SU-DHL-6 (cell line): Measurements from ENCODE around the gene AGBL2.
"Not testable (repeated sequence)": the region's sequence is repeated elsewhere in the genome, so short reads cannot be mapped to it uniquely, and the experiment has no call there.

Experiments
- H2AFZ ChIP-seq: fragments of 200-600 bp; sonication (generic); 2 replicates; pipeline ENCODE4 v1.6.1; 2014; ENCODE audit warnings: low read depth, mild to moderate bottlenecking, moderate library complexity, mixed read lengths, antibody characterized with exemption, low read length; ENCODE audit not compliant: severe bottlenecking
- H3F3A ChIP-seq: fragments of 200-600 bp; shearing (Covaris generic); 2 replicates; pipeline ENCODE4 v1.6.0; 2016; ENCODE audit warnings: antibody characterized with exemption, mild to moderate bottlenecking; ENCODE audit not compliant: insufficient read depth
- H3K27ac ChIP-seq: fragments of 200-600 bp; sonication (generic); 2 replicates; pipeline ENCODE4 v1.5.1; 2016; ENCODE audit warnings: low read depth, mild to moderate bottlenecking, low read length, moderate library complexity, mixed read lengths
- H3K27me3 ChIP-seq: fragments of 200-600 bp; sonication (generic), shearing (Covaris generic); 2 replicates; pipeline ENCODE4 v1.6.0; 2014; ENCODE audit warnings: mild to moderate bottlenecking, low read length
- H3K36me3 ChIP-seq: fragments of 200-600 bp; sonication (generic); 2 replicates; pipeline ENCODE4 v1.6.1; 2014; ENCODE audit warnings: mild to moderate bottlenecking, low read length, mixed read lengths
- H3K4me2 ChIP-seq: fragments of 300-600, 200-600 bp; shearing (Covaris generic), sonication (generic); 2 replicates; pipeline ENCODE4 v1.6.0; 2014; ENCODE audit warnings: low read length, low read depth, mild to moderate bottlenecking; ENCODE audit not compliant: poor library complexity, severe bottlenecking
- H3K4me3 ChIP-seq: fragments of 200-600 bp; sonication (generic); 2 replicates; pipeline ENCODE4 v1.5.1; 2014; ENCODE audit warnings: antibody characterized with exemption, low read length, mild to moderate bottlenecking, mixed read lengths; ENCODE audit not compliant: insufficient read depth, poor library complexity, severe bottlenecking
- H3K79me2 ChIP-seq: fragments of 200-600 bp; sonication (generic); 2 replicates; pipeline ENCODE4 v1.6.1; 2014; ENCODE audit warnings: mild to moderate bottlenecking, low read length, moderate library complexity; ENCODE audit not compliant: insufficient read depth
- H3K9ac ChIP-seq: fragments of 200-600 bp; sonication (generic); 2 replicates; pipeline ENCODE4 v1.7.0; 2014; ENCODE audit warnings: mild to moderate bottlenecking, low read length
- H3K9me2 ChIP-seq: fragments of 200-600 bp; sonication (generic); replicated peaks from 2 replicates; pipeline ENCODE4 v1.6.1; 2014; ENCODE audit warnings: low read length; ENCODE audit not compliant: insufficient read depth
- H3K9me3 ChIP-seq: fragments of 200-600 bp; sonication (generic); 2 replicates; pipeline ENCODE4 v1.6.1; 2014; ENCODE audit warnings: low read length, mixed read lengths; ENCODE audit not compliant: insufficient read depth
- H4K20me1 ChIP-seq: fragments of 200-600 bp; sonication (generic); 2 replicates; pipeline ENCODE4 v1.6.1; 2014; ENCODE audit warnings: low read depth, mild to moderate bottlenecking, antibody characterized with exemption, low read length, moderate library complexity, mixed read lengths
- EZH2phosphoT487 ChIP-seq: fragments of 200-600 bp; sonication (generic), shearing (Covaris generic); conservative IDR thresholded peaks from 2 replicates; pipeline ENCODE4 v1.6.1; 2018; ENCODE audit warnings: mild to moderate bottlenecking, antibody characterized with exemption, low read length, moderate library complexity, mixed read lengths
- TF ChIP-seq, protein P1 (sequence below): fragments of 200-600 bp; sonication (generic); IDR thresholded peaks from one replicate; pipeline ENCODE4 v1.5.1; 2017; ENCODE audit warnings: antibody characterized with exemption, mild to moderate bottlenecking, low read length, moderate library complexity; ENCODE audit not compliant: insufficient read depth, poor library complexity, severe bottlenecking

The AGBL2 gene

DNA sequence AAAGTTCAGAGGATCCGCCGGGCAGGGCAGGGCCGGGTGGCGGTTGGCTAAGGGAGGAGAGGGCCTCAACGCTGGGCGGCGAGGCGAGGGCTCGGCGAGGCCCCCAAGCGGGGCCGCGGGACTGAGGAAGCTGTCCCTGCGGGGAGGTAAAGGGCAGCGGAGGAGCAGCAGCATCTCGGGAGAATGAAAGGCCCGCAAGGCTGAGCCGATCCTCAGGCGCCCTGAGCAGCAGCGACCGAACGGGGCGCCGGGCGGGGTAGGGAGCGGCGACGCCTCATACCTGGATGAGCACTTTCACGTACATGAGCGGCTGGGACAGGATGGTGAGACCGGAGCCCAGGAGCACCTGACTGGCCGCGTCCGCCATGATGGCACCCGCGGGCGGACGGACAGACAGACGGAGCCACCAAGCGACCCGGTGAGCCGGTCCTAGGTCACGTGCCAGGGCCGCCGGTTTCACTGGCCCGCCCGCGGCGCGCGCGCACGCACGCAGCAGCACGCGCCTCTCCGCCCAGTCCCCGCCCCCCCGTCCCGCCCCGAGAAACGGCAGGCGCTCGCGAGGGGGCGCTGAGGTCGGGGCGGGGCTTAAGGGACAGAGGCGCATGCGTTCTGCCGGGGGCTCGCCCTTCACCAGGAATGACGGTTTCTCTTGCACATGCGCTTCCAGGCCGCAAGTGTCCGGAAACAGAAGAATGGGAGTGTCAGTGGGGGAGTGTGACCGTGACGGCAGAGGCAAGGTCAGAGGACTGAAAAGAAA, 72.9 kb downstream of the AGBL2 start, which contains the start of gene MTCH2:
Gene MTCH2, minus strand, starts transcription at position 461 of the 757 bp plus-strand sequence. Its CDS starts 94 bp downstream, at position 367.
- Histone ChIP-seq H3K27ac (peak within 1 kb of the TSS; percentile 61), H3K9me3 (no peaks in the 10 kb centered on the region), H3F3A (no peaks in the 10 kb centered on the region), H3K27me3 (no peaks in the 10 kb centered on the region), H3K36me3 (peaks cover 15% of the 10 kb centered on the region; the same call in 1 of the 2 replicates), H2AFZ (peak within 1 kb of the TSS; percentile 59), H3K9me2 (no peaks in the 10 kb centered on the region), H3K4me2 (peak within 1 kb of the TSS; percentile 88), H4K20me1 (no peaks in the 10 kb centered on the region), H3K9ac (peak within 1 kb of the TSS; percentile 91), H3K79me2 (peaks cover 36% of the 10 kb centered on the region), H3K4me3 (peak within 1 kb of the TSS; percentile 84)
- TF ChIP-seq EZH2phosphoT487 = no peak
- TF ChIP-seq, protein P1, sequence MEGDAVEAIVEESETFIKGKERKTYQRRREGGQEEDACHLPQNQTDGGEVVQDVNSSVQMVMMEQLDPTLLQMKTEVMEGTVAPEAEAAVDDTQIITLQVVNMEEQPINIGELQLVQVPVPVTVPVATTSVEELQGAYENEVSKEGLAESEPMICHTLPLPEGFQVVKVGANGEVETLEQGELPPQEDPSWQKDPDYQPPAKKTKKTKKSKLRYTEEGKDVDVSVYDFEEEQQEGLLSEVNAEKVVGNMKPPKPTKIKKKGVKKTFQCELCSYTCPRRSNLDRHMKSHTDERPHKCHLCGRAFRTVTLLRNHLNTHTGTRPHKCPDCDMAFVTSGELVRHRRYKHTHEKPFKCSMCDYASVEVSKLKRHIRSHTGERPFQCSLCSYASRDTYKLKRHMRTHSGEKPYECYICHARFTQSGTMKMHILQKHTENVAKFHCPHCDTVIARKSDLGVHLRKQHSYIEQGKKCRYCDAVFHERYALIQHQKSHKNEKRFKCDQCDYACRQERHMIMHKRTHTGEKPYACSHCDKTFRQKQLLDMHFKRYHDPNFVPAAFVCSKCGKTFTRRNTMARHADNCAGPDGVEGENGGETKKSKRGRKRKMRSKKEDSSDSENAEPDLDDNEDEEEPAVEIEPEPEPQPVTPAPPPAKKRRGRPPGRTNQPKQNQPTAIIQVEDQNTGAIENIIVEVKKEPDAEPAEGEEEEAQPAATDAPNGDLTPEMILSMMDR = no peak

DNA sequence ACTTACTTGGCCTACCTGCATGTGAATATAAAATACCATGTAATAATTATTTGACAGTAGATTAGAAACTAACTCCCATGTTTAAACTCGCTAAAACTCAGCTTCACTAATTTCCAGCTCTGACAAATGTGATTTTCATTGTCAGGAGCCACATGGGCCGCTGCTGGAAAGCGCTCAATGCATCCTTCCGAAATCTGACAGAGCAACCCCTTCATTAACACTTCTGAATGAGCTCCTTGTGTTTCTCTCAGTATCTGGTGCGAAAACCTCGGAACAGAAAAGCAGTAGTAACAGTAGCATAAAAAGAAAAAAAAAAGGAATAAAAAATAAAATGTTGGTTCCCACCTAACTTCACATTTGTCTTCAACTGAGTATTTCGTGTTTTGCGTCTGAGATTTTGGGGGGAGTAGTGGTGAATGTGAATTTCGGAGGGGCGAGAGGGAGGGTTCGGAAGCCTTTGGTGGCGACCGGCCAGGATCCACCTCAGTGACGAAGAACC, 73.5 kb downstream of the AGBL2 start:
- Histone ChIP-seq H2AFZ (peak overlapping the region; percentile 59), H3F3A (no peaks in the 10 kb centered on the region), H3K4me2 (peak overlapping the region; percentile 88), H3K36me3 (peaks cover 17% of the 10 kb centered on the region; the same call in 1 of the 2 replicates), H3K79me2 (peaks cover 36% of the 10 kb centered on the region), H3K4me3 (peak overlapping the region; percentile 84), H3K9me3 (no peaks in the 10 kb centered on the region), H3K9me2 (no peaks in the 10 kb centered on the region), H3K27me3 (no peaks in the 10 kb centered on the region), H3K9ac (peak overlapping the region; percentile 91), H3K27ac (peak overlapping the region; percentile 61), H4K20me1 (no peaks in the 10 kb centered on the region)
- no peak for TF ChIP-seq EZH2phosphoT487
- TF ChIP-seq, protein P1 = no peak

DNA sequence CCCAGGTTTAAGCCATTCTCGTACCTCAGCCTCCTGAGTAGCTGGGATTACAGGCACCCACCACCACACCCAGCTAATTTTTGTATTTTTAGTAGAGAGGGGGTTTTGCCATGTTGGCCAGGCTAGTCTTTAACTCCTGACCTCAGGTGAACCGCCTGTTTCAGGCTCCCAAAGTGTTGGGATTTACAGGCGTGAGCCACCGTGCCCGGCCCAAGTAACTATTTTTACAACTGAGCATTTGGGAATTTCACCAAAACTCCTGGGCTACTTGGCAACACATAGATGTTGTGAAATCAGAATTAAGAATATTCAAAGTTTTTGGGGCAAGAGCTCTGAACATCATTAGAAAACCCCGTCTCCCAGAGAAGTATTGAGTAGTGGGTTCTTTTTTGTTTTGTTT, 74.7 kb downstream of the AGBL2 start:
- not testable (repeated sequence) for H4K20me1 ChIP-seq, H3K9me3 ChIP-seq, H3K4me3 ChIP-seq, H3K27me3 ChIP-seq, H2AFZ ChIP-seq, H3K27ac ChIP-seq, H3K9me2 ChIP-seq, H3F3A ChIP-seq
- peak overlapping the region; percentile 88 for H3K4me2 ChIP-seq
- H3K79me2 ChIP-seq = peaks cover 36% of the 10 kb centered on the region
- H3K36me3 ChIP-seq = peaks cover 18% of the 10 kb centered on the region; the same call in 1 of the 2 replicates
- peak overlapping the region; percentile 91; the same call in 1 of the 2 replicates for H3K9ac ChIP-seq

DNA sequence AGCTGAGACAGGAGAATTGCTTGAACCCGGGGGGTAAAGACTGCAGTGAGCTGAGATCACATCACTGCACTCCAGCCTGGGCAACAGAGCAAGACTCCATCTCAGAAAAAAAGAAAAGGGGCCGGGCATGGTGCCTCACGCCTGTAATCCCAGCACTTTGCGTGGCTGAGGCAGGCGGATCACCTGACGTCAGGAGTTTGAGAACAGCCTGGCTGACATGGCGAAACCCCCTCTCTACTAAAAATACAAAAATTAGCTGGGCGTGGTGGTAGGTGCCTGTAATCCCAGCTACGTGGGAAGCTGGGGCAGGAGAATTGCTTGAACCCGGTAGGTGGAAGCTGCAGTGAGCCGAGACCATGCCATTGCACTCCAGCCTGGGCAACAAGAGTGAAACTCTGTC, 78.8 kb downstream of the AGBL2 start:
- not testable (repeated sequence) for H3K4me2 ChIP-seq, H3K9ac ChIP-seq, H3F3A ChIP-seq, H4K20me1 ChIP-seq, H3K9me3 ChIP-seq, H3K27me3 ChIP-seq, H3K9me2 ChIP-seq, H2AFZ ChIP-seq, H3K4me3 ChIP-seq, H3K27ac ChIP-seq
- Histone ChIP-seq H3K36me3 (peaks cover 23% of the 10 kb centered on the region; the same call in 1 of the 2 replicates), H3K79me2 (peaks cover 28% of the 10 kb centered on the region)
